Activated T-helper 17 cell treated with anti-CD3 and anti-CD28 coated beads, Interleukin-2, amount 50 U/mL, for 72 hours (primary cell): Measurements from ENCODE around the gene PHLDB1. TPM values are rescaled to one million over a fixed set of nuclear protein-coding genes. Genes with fewer than 3 reads are reported as not detected.

Source experiments
- ATAC-seq: fragments of 150-1000 bp; cut with Tn5 transposase; replicated peaks from 2 replicates; pipeline ENCODE4 v1.10.0; 2021; ENCODE audit warnings: mild to moderate bottlenecking, moderate library complexity
- H3K27ac Mint-ChIP-seq: one replicate; pipeline ENCODE4 v1.8.0; 2022; ENCODE audit warnings: mixed read lengths
- H3K27me3 Mint-ChIP-seq: one replicate; pipeline ENCODE4 v1.8.0; 2022; ENCODE audit warnings: mixed read lengths
- H3K36me3 Mint-ChIP-seq: one replicate; pipeline ENCODE4 v1.8.0; 2022; ENCODE audit warnings: low read depth, mild to moderate bottlenecking, mixed read lengths
- H3K4me1 Mint-ChIP-seq: one replicate; pipeline ENCODE4 v1.8.0; 2022; ENCODE audit warnings: mixed read lengths
- H3K4me3 Mint-ChIP-seq: one replicate; pipeline ENCODE4 v1.8.0; 2022; ENCODE audit warnings: mild to moderate bottlenecking, mixed read lengths
- H3K9me3 Mint-ChIP-seq: one replicate; pipeline ENCODE4 v1.8.0; 2022; ENCODE audit warnings: mixed read lengths
- total RNA-seq, 2 donors: library from RNA; stranded (reverse); gene quantifications; one replicate each; pipeline ENCODE4 v1.2.3, GENCODE V29; 2022

Gene PHLDB1
- total RNA-seq, 2 donors from 2014 or later: 2.2 to 4.7 TPM

GRCh38 chr11:118635642-118636041 is 28.2 kb downstream of the PHLDB1 start:
- H3K9me3 Mint-ChIP-seq: no peaks in the 10 kb centered on the region

DNA sequence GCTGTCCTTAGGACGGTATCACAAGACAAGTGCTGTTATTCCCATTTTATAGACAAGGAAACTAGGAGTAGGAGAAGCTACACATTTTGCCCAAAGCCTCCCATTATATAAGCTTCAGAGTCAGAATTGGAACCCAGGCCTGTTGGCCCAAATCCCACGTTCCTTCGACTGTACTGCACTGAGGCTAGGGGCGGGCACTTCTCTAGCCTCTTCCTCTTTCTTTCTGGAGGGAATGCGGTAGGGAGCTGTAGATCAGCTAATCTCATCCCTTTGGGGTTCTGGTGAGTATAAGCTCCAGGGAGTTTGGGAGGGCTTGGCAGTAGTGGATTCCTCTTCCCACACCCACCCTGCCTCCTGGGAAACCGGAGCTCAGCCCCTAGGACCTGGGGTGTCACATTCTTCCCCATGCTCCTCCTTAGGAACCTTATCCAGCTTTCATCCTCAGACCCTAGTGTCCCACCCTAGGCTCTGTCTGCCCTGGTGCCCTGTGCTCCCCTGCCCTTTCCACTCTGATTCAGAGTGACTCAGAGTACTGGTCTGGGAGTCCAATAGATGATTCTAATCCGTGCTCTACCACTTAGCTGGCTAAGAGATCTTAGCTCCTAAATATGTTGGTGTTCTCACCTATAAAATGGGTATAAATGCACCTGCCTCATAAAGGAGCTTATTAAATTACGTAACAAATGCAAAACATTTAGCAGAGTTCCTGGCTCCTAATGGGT is 29.3 kb downstream of the PHLDB1 start:
- Mint-ChIP-seq H3K9me3 (no peaks in the 10 kb centered on the region), H3K27ac (no peak overlapping the region), H3K4me3 (no peak overlapping the region), H3K4me1 (no peaks in the 10 kb centered on the region), H3K36me3 (no peaks in the 10 kb centered on the region), H3K27me3 (no peaks in the 10 kb centered on the region)
- ATAC-seq: no peak

More at GRCh38 chr11:118635642-118636041, 28.2 kb downstream of the PHLDB1 start:
- no peaks in the 10 kb centered on the region for H3K4me1 Mint-ChIP-seq
- H3K36me3 Mint-ChIP-seq: no peaks in the 10 kb centered on the region
- H3K4me3 Mint-ChIP-seq: no peak overlapping the region
- ATAC-seq: no peak
- no peaks in the 10 kb centered on the region for H3K27me3 Mint-ChIP-seq
- H3K27ac Mint-ChIP-seq: no peak overlapping the region

- no peak overlapping the region for H3K4me3 Mint-ChIP-seq
- H3K36me3 Mint-ChIP-seq: no peaks in the 10 kb centered on the region
- H3K27me3 Mint-ChIP-seq: no peaks in the 10 kb centered on the region
- ATAC-seq: no peak
- no peaks in the 10 kb centered on the region for H3K9me3 Mint-ChIP-seq
- H3K4me1 Mint-ChIP-seq: no peaks in the 10 kb centered on the region
- H3K27ac Mint-ChIP-seq: peak overlapping the region; percentile 48
These were observed 31.3 kb downstream of the PHLDB1 start for GRCh38 chr11:118638726-118639125.

DNA sequence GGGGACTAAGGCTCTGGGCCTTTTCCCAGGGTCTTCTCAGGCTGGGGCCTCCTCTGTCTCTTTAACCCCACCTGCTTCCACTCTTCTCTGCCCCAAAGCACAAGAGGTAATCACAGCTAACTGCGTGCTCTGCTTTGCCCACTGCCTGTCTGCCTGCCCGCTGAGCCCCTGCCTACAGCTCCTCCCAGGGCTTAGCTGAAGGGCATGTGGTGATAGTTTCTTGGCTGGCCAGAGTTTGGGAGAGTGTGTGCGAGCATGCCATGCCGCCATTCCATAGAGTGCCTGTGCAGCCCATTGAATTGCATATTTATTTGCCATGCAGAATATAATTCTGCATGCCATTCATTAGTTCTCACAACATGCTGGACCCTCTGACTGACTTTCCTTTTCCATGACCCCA is 32.5 kb downstream of the PHLDB1 start:
- no peak for ATAC-seq
- Mint-ChIP-seq H3K9me3 (no peaks in the 10 kb centered on the region), H3K36me3 (no peaks in the 10 kb centered on the region), H3K4me1 (no peaks in the 10 kb centered on the region), H3K27ac (no peak overlapping the region), H3K27me3 (no peaks in the 10 kb centered on the region), H3K4me3 (no peak overlapping the region)

DNA sequence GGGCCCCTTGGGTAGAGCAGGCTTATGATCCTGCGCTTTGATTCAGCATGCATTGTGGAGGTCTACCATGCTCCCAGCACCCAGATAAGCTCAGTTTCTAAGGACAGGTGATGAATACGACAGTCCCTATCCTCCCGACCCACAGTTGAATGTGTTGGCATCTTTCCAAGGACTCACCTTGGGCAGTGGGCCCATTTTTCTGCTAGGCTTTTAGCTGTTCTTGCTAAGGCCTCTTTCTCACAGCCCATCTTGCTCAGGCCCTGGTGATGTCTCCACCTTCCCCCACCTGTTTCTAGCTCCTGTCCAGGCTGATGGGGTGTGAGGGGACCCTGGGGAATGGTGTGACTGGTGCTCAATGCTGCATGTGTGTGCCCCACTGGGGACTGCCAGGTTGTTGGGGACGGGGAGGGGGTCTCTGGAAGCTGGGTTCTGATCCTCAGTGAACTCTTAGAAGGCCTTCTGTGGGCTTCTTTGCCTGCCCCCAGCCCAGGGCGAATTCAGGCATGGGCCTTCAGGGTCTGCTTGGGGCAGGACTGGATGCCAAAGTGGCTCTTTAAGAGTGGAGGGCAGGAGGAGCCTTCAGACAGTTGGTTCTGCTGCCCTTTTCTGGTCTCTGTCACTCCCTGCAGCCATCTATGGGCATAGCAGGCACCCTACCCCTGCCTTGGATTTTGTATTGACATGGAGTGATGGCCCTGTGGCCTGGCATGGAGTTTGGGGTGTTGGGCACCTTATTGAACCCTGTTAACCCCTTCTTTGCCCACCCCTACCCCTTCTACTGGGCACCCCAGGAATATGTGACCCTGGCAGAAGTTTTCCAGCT is 33.1 kb downstream of the PHLDB1 start:
- no peaks in the 10 kb centered on the region for H3K36me3 Mint-ChIP-seq
- ATAC-seq: no peak
- H3K4me3 Mint-ChIP-seq: no peak overlapping the region
- no peaks in the 10 kb centered on the region for H3K4me1 Mint-ChIP-seq
- no peaks in the 10 kb centered on the region for H3K27me3 Mint-ChIP-seq
- H3K27ac Mint-ChIP-seq: no peak overlapping the region
- no peaks in the 10 kb centered on the region for H3K9me3 Mint-ChIP-seq

GRCh38 chr11:118641397-118642019 is 34.1 kb downstream of the PHLDB1 start:
- Mint-ChIP-seq H3K4me1 (no peaks in the 10 kb centered on the region), H3K27me3 (no peaks in the 10 kb centered on the region), H3K27ac (no peak overlapping the region), H3K4me3 (no peak overlapping the region), H3K36me3 (no peaks in the 10 kb centered on the region), H3K9me3 (no peaks in the 10 kb centered on the region)
- no peak for ATAC-seq

DNA sequence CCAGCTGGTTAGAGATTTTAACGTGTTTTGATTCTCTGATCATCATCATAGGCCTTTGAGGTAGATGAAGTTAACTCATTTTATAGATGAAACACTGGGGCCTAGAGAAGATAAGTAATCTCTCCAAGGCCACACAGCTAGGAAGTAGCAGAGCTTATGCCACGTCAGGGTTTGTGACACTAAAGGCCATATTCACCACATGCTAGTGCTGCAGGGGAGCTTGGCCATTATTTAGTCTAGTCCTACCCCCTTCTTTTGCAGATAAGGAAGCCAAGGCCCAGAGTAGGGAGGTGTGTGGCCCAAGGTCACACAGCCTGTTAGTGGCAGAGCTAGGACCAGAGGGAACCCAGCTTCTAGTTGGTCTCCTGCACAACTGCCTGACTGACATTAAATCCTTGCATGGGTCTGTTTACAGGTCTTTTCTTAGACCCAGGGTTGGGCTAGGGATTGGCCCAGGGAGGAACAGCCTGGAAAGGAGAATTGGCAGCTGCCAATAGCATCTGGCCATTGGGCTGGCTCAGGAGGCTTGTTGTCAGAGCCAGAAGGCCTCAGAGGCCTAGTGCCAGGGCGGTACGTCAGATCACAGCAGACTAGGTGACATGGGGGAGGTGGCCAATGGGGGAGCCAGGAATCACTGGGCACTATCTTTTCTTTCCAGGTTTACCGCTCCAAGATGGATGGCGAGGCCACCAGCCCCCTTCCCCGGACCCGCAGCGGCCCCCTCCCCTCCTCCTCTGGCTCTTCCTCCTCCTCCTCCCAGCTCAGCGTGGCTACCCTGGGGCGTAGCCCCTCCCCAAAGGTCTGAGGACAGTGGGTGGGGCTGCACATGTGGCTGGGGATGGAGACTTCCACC is 36.0 kb downstream of the PHLDB1 start:
- H3K27me3 Mint-ChIP-seq: no peaks in the 10 kb centered on the region
- H3K9me3 Mint-ChIP-seq: no peaks in the 10 kb centered on the region
- H3K27ac Mint-ChIP-seq: no peak overlapping the region
- H3K4me3 Mint-ChIP-seq: no peak overlapping the region
- ATAC-seq: no peak
- no peaks in the 10 kb centered on the region for H3K36me3 Mint-ChIP-seq
- no peaks in the 10 kb centered on the region for H3K4me1 Mint-ChIP-seq

- no peak for ATAC-seq
- Mint-ChIP-seq H3K4me3 (no peak overlapping the region), H3K4me1 (no peaks in the 10 kb centered on the region), H3K27me3 (no peaks in the 10 kb centered on the region), H3K36me3 (no peaks in the 10 kb centered on the region), H3K27ac (no peak overlapping the region), H3K9me3 (no peaks in the 10 kb centered on the region)
These were observed 36.6 kb downstream of the PHLDB1 start for GRCh38 chr11:118643995-118644345.

DNA sequence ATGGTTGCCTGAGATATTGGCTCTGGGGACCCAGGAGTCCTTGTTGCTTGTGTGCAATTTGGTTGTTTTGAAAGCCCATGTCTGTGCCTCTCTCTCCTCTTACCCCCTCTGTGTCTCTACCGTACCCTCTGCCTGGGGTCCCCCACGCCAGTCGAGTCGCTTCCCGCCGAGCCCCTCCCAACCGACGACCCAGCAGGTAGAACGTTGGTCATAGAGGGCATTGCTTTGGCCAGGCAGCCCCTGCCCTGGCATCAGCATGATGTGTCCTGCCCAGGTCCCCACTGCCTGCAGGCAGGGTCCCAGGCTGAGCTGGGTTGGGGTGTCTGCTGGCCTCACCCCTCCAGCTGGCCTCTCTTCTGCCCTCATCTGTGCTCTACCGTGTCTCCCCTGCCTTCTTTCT is 37.1 kb downstream of the PHLDB1 start:
- no peak for ATAC-seq
- Mint-ChIP-seq H3K27ac (no peak overlapping the region), H3K4me3 (no peak overlapping the region), H3K27me3 (no peaks in the 10 kb centered on the region), H3K4me1 (no peaks in the 10 kb centered on the region), H3K9me3 (no peaks in the 10 kb centered on the region), H3K36me3 (no peaks in the 10 kb centered on the region)

- no peak overlapping the region for H3K27ac Mint-ChIP-seq
- H3K4me1 Mint-ChIP-seq: no peaks in the 10 kb centered on the region
- ATAC-seq: no peak
- no peaks in the 10 kb centered on the region for H3K36me3 Mint-ChIP-seq
- no peak overlapping the region for H3K4me3 Mint-ChIP-seq
- no peaks in the 10 kb centered on the region for H3K27me3 Mint-ChIP-seq
- no peaks in the 10 kb centered on the region for H3K9me3 Mint-ChIP-seq
These were observed 37.8 kb downstream of the PHLDB1 start for GRCh38 chr11:118645066-118645715.

GRCh38 chr11:118646393-118646792 is 39.0 kb downstream of the PHLDB1 start:
- no peaks in the 10 kb centered on the region for H3K27me3 Mint-ChIP-seq

GRCh38 chr11:118648291-118648690 is 40.9 kb downstream of the PHLDB1 start:
- ATAC-seq: no peak
- Mint-ChIP-seq H3K4me3 (no peak overlapping the region), H3K27me3 (no peaks in the 10 kb centered on the region), H3K36me3 (no peaks in the 10 kb centered on the region), H3K4me1 (peaks cover 8% of the 10 kb centered on the region), H3K9me3 (no peaks in the 10 kb centered on the region), H3K27ac (no peak overlapping the region)

More at GRCh38 chr11:118646393-118646792, 39.0 kb downstream of the PHLDB1 start:
- no peaks in the 10 kb centered on the region for H3K9me3 Mint-ChIP-seq
- no peak overlapping the region for H3K4me3 Mint-ChIP-seq
- H3K4me1 Mint-ChIP-seq: no peaks in the 10 kb centered on the region
- ATAC-seq: no peak
- no peak overlapping the region for H3K27ac Mint-ChIP-seq
- H3K36me3 Mint-ChIP-seq: no peaks in the 10 kb centered on the region

GRCh38 chr11:118649941-118650340 is 42.5 kb downstream of the PHLDB1 start:
- Mint-ChIP-seq H3K27ac (no peak overlapping the region), H3K36me3 (no peaks in the 10 kb centered on the region), H3K4me1 (peaks cover 8% of the 10 kb centered on the region), H3K4me3 (no peak overlapping the region), H3K9me3 (no peaks in the 10 kb centered on the region), H3K27me3 (no peaks in the 10 kb centered on the region)
- ATAC-seq: no peak

DNA sequence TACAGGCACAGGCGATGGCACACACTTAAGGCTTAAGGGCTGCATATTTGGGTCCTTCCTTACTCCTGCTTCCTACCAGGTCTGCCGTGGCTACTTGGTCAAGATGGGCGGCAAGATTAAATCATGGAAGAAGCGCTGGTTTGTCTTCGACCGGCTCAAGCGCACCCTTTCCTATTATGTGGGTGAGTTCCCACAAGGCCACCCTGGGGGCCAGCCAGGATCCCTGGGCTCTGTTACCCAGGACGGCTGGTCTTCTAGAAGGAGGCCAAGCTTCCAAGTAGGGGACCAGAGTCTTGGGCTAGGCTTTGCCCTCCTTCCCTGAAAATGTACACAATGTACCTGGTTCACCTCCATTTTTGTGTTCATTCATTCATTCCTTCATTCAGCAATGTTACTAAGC is 43.0 kb downstream of the PHLDB1 start:
- Mint-ChIP-seq H3K4me3 (no peak overlapping the region), H3K27me3 (no peaks in the 10 kb centered on the region), H3K27ac (no peak overlapping the region), H3K36me3 (no peaks in the 10 kb centered on the region), H3K9me3 (no peaks in the 10 kb centered on the region), H3K4me1 (peaks cover 8% of the 10 kb centered on the region)
- no peak for ATAC-seq
